RPMI8226 (cell line): ENCODE measurements around the gene G6PC1.
"Not testable (repeated sequence)": the region's sequence is repeated elsewhere in the genome, so short reads cannot be mapped to it uniquely, and the experiment has no call there.

Source experiments
- DNase-seq: peaks from one replicate; pipeline ENCODE4 v3.0.0-alpha.2; 2015

The G6PC1 gene

GRCh38 chr17:42873932-42874695 is 26.5 kb upstream of the G6PC1 start:
- DNase-seq = not testable (repeated sequence)

GRCh38 chr17:42877037-42877436 is 23.6 kb upstream of the G6PC1 start:
- DNase-seq = no peak

GRCh38 chr17:42878123-42878880 is 22.3 kb upstream of the G6PC1 start:
- DNase-seq = peak; percentile 82

GRCh38 chr17:42878924-42879595 is 21.5 kb upstream of the G6PC1 start:
- no peak for DNase-seq

GRCh38 chr17:42879596-42879985 is 21.0 kb upstream of the G6PC1 start:
- DNase-seq = no peak

- DNase-seq = no peak
Observed at GRCh38 chr17:42880776-42881310, 19.8 kb upstream of the G6PC1 start.

- not testable (repeated sequence) for DNase-seq
Observed at GRCh38 chr17:42881706-42882105, 18.9 kb upstream of the G6PC1 start.

GRCh38 chr17:42882166-42882565 is 18.4 kb upstream of the G6PC1 start:
- DNase-seq = no peak

- DNase-seq = no peak
Observed at GRCh38 chr17:42883802-42884558, 16.6 kb upstream of the G6PC1 start.

- DNase-seq = not testable (repeated sequence)
Observed at GRCh38 chr17:42885806-42886205, 14.8 kb upstream of the G6PC1 start.

GRCh38 chr17:42886283-42887176 is 14.1 kb upstream of the G6PC1 start:
- DNase-seq = no peak

GRCh38 chr17:42889809-42890208 is 10.8 kb upstream of the G6PC1 start:
- DNase-seq = no peak

GRCh38 chr17:42891539-42892152 is 9.0 kb upstream of the G6PC1 start:
- DNase-seq = peak; percentile 67

- DNase-seq = peak; percentile 57
Observed at GRCh38 chr17:42893359-42893758, 7.2 kb upstream of the G6PC1 start.

- DNase-seq = no peak
Observed at GRCh38 chr17:42894283-42895184, 6.1 kb upstream of the G6PC1 start.

- no peak for DNase-seq
Observed at GRCh38 chr17:42895185-42895555, 5.4 kb upstream of the G6PC1 start.

- no peak for DNase-seq
Observed at GRCh38 chr17:42898147-42898811, 2.3 kb upstream of the G6PC1 start.

GRCh38 chr17:42899981-42900380 is 618 bp upstream of the G6PC1 start:
- DNase-seq = not testable (repeated sequence)

GRCh38 chr17:42901535-42902229 is 1.1 kb downstream of the G6PC1 start:
- DNase-seq = no peak
